Psoas muscle (tissue), 8 donors: Measurements from ENCODE around the gene GLTP. TPM values are rescaled to one million over a fixed set of nuclear protein-coding genes. Genes with fewer than 3 reads are reported as not detected.

Source experiments
- ATAC-seq, 4 donors: fragments of 200-7000 bp; cut with Tn5 transposase; one replicate each; pipeline ENCODE4 v1.9.1; 2020; ENCODE audit warnings: moderate library complexity in 3 of 4, mild to moderate bottlenecking in 2 of 4
- DNase-seq, 2 donors: peaks; one replicate each; pipeline ENCODE4 v3.0.0-alpha.2; 2020
- H3K27ac ChIP-seq: fragments of 200-600 bp; one replicate; pipeline ENCODE4 v1.8.0; 2022
- H3K27me3 ChIP-seq, 3 donors: fragments of 200-600 bp in 1 of 3; one replicate each; pipeline versions ENCODE4 v1.6.1 to v1.8.0; 2013 to 2022; ENCODE audit warnings: low read length in 2 of 3, mild to moderate bottlenecking in 2 of 3, moderate library complexity in 1 of 3; ENCODE audit not compliant: insufficient read depth in 3 of 3
- H3K36me3 ChIP-seq, 2 donors: fragments of 200-600 bp in 1 of 2; one replicate each; pipeline versions ENCODE4 v1.6.1 to v1.8.0; 2013 to 2022; ENCODE audit warnings: low read depth in 1 of 2, mild to moderate bottlenecking in 1 of 2, moderate library complexity in 1 of 2; ENCODE audit not compliant: insufficient read depth in 1 of 2
- H3K4me1 ChIP-seq: fragments of 200-600 bp; one replicate; pipeline ENCODE4 v1.8.0; 2022
- H3K4me3 ChIP-seq: fragments of 200-600 bp; one replicate; pipeline ENCODE4 v1.8.0; 2022; ENCODE audit warnings: mild to moderate bottlenecking
- H3K9me3 ChIP-seq: fragments of 200-600 bp; one replicate; pipeline ENCODE4 v1.8.0; 2022
- WGBS, 3 donors: extraction: QIAGEN DNeasy Blood & Tissue Kit; methylation state at CpG; one replicate each; pipeline versions ENCODE4 v1.1.6 to v1.1.7; 2013; 5-methylcytosine and 5-hydroxymethylcytosine counted together
- intact Hi-C, 2 donors: fragments of 100-400 bp; cut with DNase I; formaldehyde crosslinking; loops; one replicate each; pipeline versions ENCODE4 v1.11.0 to v1.14.2; 2022
- polyA plus RNA-seq, 3 donors: library from polyadenylated mRNA; stranded (reverse); fragments of 200-250 nt; gene quantifications; one replicate each; pipeline ENCODE4 v1.2.3, GENCODE V29; 2013
- total RNA-seq, 4 donors: library from RNA; stranded (reverse); fragmentation: NEBNext Ultra II Directional in 2 of 4; extraction: Animal tissue kit (Norgen Biotek cat#: 25700) in 2 of 4; gene quantifications; one replicate each; pipeline versions ENCODE4 v1.2.1 to v1.2.4, GENCODE V29; 2021 to 2023
- TF ChIP-seq, protein P1 (sequence below): fragments of 200-600 bp; IDR thresholded peaks from one replicate; pipeline ENCODE4 v1.8.0; 2022; ENCODE audit warnings: antibody characterized with exemption
- donor health status: healthy with polysubstance abuse.
- donor health status: DM: no; HTN: no; CAD: no; lungs with moderate emphysema.
- donor health status: Bipolar disorder and iron deficiency.
- donor health status: healthy.
- donor health status: DM: yes; HTN: yes; CAD: no.
- donor health status: DM: no; HTN: no; CAD: no.
- donor health status: DM: no; HTN: no; CAD: no.
- donor health status: DM: yes; HTN: yes; CAD: no.

Gene GLTP
- total and polyA plus RNA-seq, 7 donors: 12.1 to 23.3 (median 16.9) TPM

DNA sequence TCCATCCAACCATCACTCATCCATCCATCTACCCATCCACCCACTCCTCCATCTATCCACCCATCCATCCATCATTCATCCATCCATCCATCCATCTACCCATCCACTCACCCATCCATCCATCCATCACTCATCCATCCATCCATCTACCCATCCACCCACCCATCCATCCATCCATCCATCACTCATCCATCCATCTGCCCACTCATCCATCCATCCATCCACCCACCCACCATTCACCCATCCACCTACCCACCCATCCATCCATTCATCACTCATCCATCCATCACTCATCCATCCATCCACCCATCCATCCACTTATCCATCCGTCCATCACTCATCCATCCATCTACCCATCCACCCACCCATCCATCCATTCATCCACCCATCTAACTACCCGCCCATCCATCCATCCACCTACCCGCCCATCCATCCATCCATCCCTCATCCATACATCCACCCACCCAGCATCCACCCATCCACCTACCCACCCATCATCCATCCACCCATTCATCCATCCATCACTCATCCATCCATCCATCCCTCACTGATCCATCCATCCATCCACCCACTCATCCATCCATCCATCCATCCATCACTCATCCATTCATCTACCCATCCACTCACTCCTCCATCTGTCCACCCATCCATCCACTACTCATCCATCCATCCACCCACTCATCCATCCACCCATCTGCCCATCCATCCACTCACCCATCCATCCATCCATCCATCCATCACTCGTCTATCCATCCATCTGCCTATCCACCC is 71.3 kb downstream of the GLTP start:
- DNase-seq (no peak), ATAC-seq (no peak)
- H3K4me1 ChIP-seq: no peaks in the 10 kb centered on the region
- intact Hi-C loops: no loop called here
- peaks cover 0 to 15% (median 0%) of the 10 kb centered on the region in 3 donors for H3K27me3 ChIP-seq
- H3K9me3 ChIP-seq: no peaks in the 10 kb centered on the region
- no peak overlapping the region for H3K27ac ChIP-seq
- no peak overlapping the region for H3K4me3 ChIP-seq
- WGBS, 3 donors: 95 to 98% (median 96%) methylated on average over 4 of the region's 4 CpGs
- TF ChIP-seq, protein P1, sequence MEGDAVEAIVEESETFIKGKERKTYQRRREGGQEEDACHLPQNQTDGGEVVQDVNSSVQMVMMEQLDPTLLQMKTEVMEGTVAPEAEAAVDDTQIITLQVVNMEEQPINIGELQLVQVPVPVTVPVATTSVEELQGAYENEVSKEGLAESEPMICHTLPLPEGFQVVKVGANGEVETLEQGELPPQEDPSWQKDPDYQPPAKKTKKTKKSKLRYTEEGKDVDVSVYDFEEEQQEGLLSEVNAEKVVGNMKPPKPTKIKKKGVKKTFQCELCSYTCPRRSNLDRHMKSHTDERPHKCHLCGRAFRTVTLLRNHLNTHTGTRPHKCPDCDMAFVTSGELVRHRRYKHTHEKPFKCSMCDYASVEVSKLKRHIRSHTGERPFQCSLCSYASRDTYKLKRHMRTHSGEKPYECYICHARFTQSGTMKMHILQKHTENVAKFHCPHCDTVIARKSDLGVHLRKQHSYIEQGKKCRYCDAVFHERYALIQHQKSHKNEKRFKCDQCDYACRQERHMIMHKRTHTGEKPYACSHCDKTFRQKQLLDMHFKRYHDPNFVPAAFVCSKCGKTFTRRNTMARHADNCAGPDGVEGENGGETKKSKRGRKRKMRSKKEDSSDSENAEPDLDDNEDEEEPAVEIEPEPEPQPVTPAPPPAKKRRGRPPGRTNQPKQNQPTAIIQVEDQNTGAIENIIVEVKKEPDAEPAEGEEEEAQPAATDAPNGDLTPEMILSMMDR: no peak
- H3K36me3 ChIP-seq: no peaks in the 10 kb centered on the region

DNA sequence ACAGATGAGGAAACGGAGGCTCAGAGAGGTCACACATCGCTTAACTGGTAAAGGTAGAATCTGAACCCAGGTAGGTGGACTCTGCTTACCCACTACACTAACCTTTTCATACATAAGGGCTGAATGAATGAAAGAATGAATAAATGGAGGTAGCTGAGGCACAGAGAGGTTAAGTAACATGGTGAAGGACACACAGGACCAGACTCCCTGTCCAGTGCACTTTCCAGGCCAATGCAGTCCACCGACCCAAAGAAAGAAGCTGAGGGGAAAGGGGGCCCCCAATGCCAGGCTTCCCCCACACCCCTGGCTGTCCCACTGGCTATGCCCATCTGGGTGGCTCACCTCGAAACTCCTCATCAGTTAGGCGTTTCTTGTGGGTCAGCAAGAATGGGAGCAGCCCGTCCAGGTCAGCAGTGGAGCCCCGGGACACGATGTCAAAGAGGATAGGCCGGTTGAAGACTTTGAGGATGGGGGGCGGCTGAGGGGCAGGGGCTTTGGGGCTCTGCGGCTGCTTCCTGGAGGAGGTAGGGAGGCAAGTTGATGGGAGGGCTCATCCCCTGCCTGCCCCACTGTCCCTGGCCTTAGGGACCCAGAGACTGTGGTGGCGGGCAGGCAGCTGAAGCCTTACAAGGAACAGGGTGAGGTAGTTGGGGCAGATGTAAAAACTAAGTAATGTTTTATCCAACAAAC is 72.2 kb downstream of the GLTP start:
- Histone ChIP-seq H3K9me3 (no peaks in the 10 kb centered on the region), H3K27me3 (peaks cover 0 to 6% (median 0%) of the 10 kb centered on the region in 3 donors), H3K36me3 (no peaks in the 10 kb centered on the region), H3K4me1 (no peaks in the 10 kb centered on the region), H3K4me3 (no peak overlapping the region), H3K27ac (no peak overlapping the region)
- no peak for ATAC-seq
- WGBS, 3 donors: 86 to 96% (median 89%) methylated on average over 12 of the region's 12 CpGs
- DNase-seq: no peak
- TF ChIP-seq, protein P1: no peak
- intact Hi-C loops: no loop called here

DNA sequence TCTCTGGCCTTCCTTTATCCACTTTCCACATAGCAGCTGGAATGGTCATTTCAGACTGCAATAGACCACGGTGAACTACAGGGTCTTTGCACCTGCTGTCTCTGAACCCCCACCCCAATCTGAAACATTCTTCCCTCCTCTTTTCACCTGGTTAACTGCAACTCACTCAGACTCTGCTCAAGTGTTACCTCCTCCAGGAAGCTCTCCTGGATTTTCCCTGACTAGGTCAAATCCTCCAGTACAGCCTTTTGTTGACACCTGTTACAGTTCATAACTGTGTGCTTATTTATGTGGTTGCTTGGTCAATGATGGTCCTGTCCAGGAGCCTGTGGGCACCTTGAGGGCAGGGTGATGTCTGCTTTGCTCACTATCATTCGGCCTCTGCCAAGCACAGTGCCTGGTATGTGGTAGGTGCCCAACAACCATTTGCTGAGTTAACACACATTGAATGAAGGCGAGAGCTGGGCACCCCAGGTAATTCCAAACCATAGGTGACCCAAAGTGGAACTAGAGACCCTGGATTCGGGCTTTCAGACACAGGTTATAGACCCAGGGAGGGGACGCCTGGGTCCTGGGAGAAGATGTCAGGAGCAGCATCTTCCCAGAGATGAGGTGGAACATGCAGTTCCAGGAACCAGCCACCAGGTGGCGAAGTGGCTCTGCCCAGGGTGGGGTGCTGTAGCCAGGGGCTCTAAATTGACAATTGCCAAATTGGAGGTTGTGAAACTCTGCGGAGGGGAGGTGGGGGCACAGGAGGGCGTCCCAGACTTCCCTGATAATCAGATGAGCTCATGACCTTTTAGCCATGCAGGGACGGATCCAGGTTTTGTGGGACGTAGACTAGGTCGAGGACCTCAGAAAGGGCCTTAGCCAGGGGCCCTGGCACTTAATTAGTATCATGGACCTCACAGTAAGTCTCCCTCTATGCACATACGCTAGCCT is 75.2 kb downstream of the GLTP start:
- no peaks in the 10 kb centered on the region for H3K4me1 ChIP-seq
- DNase-seq (peak; percentile 68 to 81), ATAC-seq (peak; percentile 83 to 94 (median 88))
- H3K27ac ChIP-seq: no peak overlapping the region
- 33 to 40% (median 34%) methylated on average over 12 of the region's 12 CpGs for WGBS, 3 donors
- TF ChIP-seq, protein P1: peak; percentile 98
- intact Hi-C loops: loop anchor here (1.0 to 2.0 kb wide), 3 partner anchors 40 to 75 kb away; partner anchors contain the start of gene GLTP (in 2 of the 2)
- H3K36me3 ChIP-seq: no peaks in the 10 kb centered on the region
- H3K4me3 ChIP-seq: no peak overlapping the region
- no peaks in the 10 kb centered on the region for H3K9me3 ChIP-seq
- no peaks in the 10 kb centered on the region for H3K27me3 ChIP-seq

DNA sequence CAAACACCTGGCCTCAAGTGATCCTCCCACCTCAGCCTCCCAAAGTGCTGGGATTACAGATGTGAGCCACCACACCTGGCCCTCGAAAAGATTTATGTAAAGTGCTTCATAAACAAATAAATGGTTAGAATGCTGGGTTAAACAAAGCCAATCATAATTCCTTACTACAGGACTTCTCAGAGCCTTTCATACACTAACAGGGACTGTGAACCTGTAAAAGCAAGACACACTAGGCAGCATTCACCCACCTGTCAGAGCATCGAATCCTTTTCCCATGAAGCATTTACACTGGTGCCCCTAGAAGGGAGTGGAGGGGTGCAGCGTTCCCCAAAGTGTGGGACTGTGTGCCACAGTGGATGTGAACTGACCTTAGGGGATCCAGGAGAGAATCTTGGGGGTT is 76.7 kb downstream of the GLTP start:
- TF ChIP-seq, protein P1: no peak
- ATAC-seq (no peak), DNase-seq (no peak)
- WGBS, 3 donors: 82 to 93% (median 93%) methylated on average over 3 of the region's 3 CpGs
- Histone ChIP-seq H3K27ac (no peak overlapping the region), H3K27me3 (no peaks in the 10 kb centered on the region), H3K9me3 (no peaks in the 10 kb centered on the region), H3K36me3 (no peaks in the 10 kb centered on the region), H3K4me3 (no peak overlapping the region), H3K4me1 (no peaks in the 10 kb centered on the region)
- intact Hi-C loops: loop anchor here (1.0 to 2.0 kb wide), 2 partner anchors 41 to 77 kb away; partner anchors contain the start of gene GLTP (in 1 of the 2)
